K562 (cell line): ENCODE data around the gene COL4A1. TPM values are rescaled to one million over a fixed set of nuclear protein-coding genes. Genes with fewer than 3 reads are reported as not detected.

Source experiments
- ATAC-seq: fragments of 200-7000 bp; cut with Tn5 transposase; 3 replicates; pipeline ENCODE4 v1.9.1; 2020; ENCODE audit warnings: moderate library complexity
- BruUV-seq: library from RNA; stranded (reverse); fragments of 400-500 nt; replicated peaks from 2 replicates; lab custom pipeline; 2021; lab: Mats Ljungman, UMichigan
- CTCF ChIA-PET: fragments of 300-600 bp; formaldehyde crosslinking; extraction: SDS; loops from one replicate; lab custom pipeline; 2021; ENCODE audit warnings: low intra/inter-chr PET ratio; lab: Yijun Ruan, JAX
- POLR2A ChIA-PET: fragments of 300-600, 350-650 bp; sonication (Branson Sonifier 250); formaldehyde crosslinking; extraction: SDS; loops from one replicate; lab custom pipeline; 2021; ENCODE audit warnings: antibody characterized with exemption, inconsistent platforms; lab: Yijun Ruan, JAX
- DNase-seq, 4 experiments: peaks; one replicate each; pipeline versions ENCODE4 v3.0.0 to v3.0.0-alpha.2; 2011 to 2018; ENCODE audit warnings: low spot score in 3 of 4, mixed read lengths in 3 of 4; ENCODE audit errors: extremely low read depth in 1 of 4
- FAIRE-seq: peaks from 2 replicates; lab custom pipeline; 2011; peaks lifted over from hg19 to GRCh38; lab: Jason Lieb, UNC
- H2AFZ ChIP-seq: 2 replicates; pipeline ENCODE4 v1.6.0; 2011; ENCODE audit warnings: low read depth, low read length, control low read depth, inconsistent platforms
- H3K27ac ChIP-seq: fragments of 200-600 bp; 3 replicates; pipeline ENCODE4 v1.8.0; 2011; ENCODE audit warnings: low read depth, mild to moderate bottlenecking, control low read depth, inconsistent platforms, low read length, moderate library complexity, mixed read lengths; ENCODE audit errors: extremely low read depth
- H3K27me3 ChIP-seq, 2 experiments: fragments of 300-600 bp in 1 of 2; 2 replicates in 1 of 2; 3 replicates in 1 of 2; pipeline versions ENCODE4 v1.6.0 to v1.8.0; 2011; ENCODE audit warnings: inconsistent platforms in 2 of 2, low read length in 2 of 2, mild to moderate bottlenecking in 1 of 2, mixed read lengths in 1 of 2, moderate library complexity in 1 of 2; ENCODE audit not compliant: control insufficient read depth in 2 of 2, insufficient read depth in 2 of 2
- H3K36me3 ChIP-seq: fragments of 300-600 bp; 3 replicates; pipeline ENCODE4 v1.8.0; 2011; ENCODE audit warnings: mild to moderate bottlenecking, low read length, inconsistent platforms; ENCODE audit not compliant: control insufficient read depth, insufficient read depth
- H3K4me1 ChIP-seq, 2 experiments: fragments of 200-600 bp in 1 of 2; replicated peaks in 1 of 2; 2 replicates in 1 of 2; 3 replicates in 1 of 2; pipeline versions ENCODE4 v1.5.1 to v1.8.0; 2011; ENCODE audit warnings: inconsistent platforms in 2 of 2, low read length in 2 of 2, mild to moderate bottlenecking in 1 of 2, mixed read lengths in 1 of 2, moderate library complexity in 1 of 2; ENCODE audit not compliant: control insufficient read depth in 2 of 2, insufficient read depth in 2 of 2
- H3K4me2 ChIP-seq: 2 replicates; pipeline ENCODE4 v1.6.1; 2011; ENCODE audit warnings: low read length, control low read depth, inconsistent platforms, mixed read lengths; ENCODE audit not compliant: insufficient read depth
- H3K4me3 ChIP-seq: fragments of 200-600 bp; sonication (generic), shearing (Covaris generic); 2 replicates; pipeline ENCODE4 v1.5.1; 2016; ENCODE audit warnings: control low read depth, inconsistent platforms
- H3K79me2 ChIP-seq: fragments of 200-600 bp; 3 replicates; pipeline ENCODE4 v1.8.0; 2011; ENCODE audit warnings: low read length, inconsistent platforms; ENCODE audit not compliant: control insufficient read depth, insufficient read depth
- H3K9ac ChIP-seq, 2 experiments: 2 replicates each; pipeline versions ENCODE4 v1.6.0 to v1.6.1; 2011; ENCODE audit warnings: low read depth in 2 of 2, low read length in 2 of 2, control low read depth in 1 of 2, inconsistent platforms in 1 of 2, mild to moderate bottlenecking in 1 of 2, mixed read lengths in 1 of 2; ENCODE audit not compliant: insufficient read depth in 1 of 2
- H3K9me1 ChIP-seq: one replicate; pipeline ENCODE4 v1.6.0; 2011; ENCODE audit warnings: inconsistent platforms, mild to moderate bottlenecking, low read length, moderate library complexity; ENCODE audit not compliant: control insufficient read depth, insufficient read depth
- H3K9me3 ChIP-seq: replicated peaks from 2 replicates; pipeline ENCODE4 v1.5.1; 2011; ENCODE audit warnings: low read depth, low read length, inconsistent platforms; ENCODE audit not compliant: control insufficient read depth, insufficient read depth
- H4K20me1 ChIP-seq: replicated peaks from 2 replicates; pipeline ENCODE4 v1.6.1; 2011; ENCODE audit warnings: low read length, inconsistent platforms, mixed read lengths; ENCODE audit not compliant: control insufficient read depth, insufficient read depth
- CTCF ChIP-seq, 3 experiments: IDR thresholded peaks in 2 of 3; conservative IDR thresholded peaks in 1 of 3; 2 replicates each; pipeline ENCODE4 v1.5.1; 2011 to 2012; ENCODE audit warnings: low read length in 3 of 3, mild to moderate bottlenecking in 3 of 3, control low read depth in 2 of 3, improper control_type of control experiment in 1 of 3, inconsistent platforms in 1 of 3, low read depth in 1 of 3, mixed read lengths in 1 of 3, moderate library complexity in 1 of 3; ENCODE audit not compliant: insufficient read depth in 2 of 3
- RAD21 ChIP-seq, 2 experiments: fragments of 250-450 bp in 1 of 2; fragments of 450-650 bp in 1 of 2; sonication (Bioruptor Pico) in 1 of 2; formaldehyde crosslinking in 1 of 2; IDR thresholded peaks in 1 of 2; conservative IDR thresholded peaks in 1 of 2; 2 replicates each; pipeline versions ENCODE4 v1.4.0 to v1.8.0; 2020 to 2022; ENCODE audit warnings: mild to moderate bottlenecking in 2 of 2, moderate library complexity in 1 of 2
- STAG1 ChIP-seq: sonication (generic); formaldehyde crosslinking; IDR thresholded peaks from 2 replicates; pipeline ENCODE4 v1.5.0; 2020; ENCODE audit warnings: missing genetic modification reagents, borderline replicate concordance
- TSC22D4 ChIP-seq: fragments of 450-650 bp; IDR thresholded peaks from 2 replicates; pipeline ENCODE4 v1.6.1; 2016; ENCODE audit warnings: missing genetic modification characterization, missing biosample characterization, control low read depth
- ZKSCAN1 ChIP-seq: fragments of 150-350 bp; IDR thresholded peaks from 2 replicates; pipeline ENCODE4 v1.6.1; 2016; ENCODE audit warnings: low read depth, low read length
- WGBS: fragments of 100-300 bp; shearing (Covaris generic); methylation state at CpG from one replicate; pipeline ENCODE4 v1.1.6; 2016; ENCODE audit warnings: low coverage, mixed read lengths; ENCODE audit not compliant: insufficient coverage; ENCODE audit errors: missing lambda C conversion rate; 5-methylcytosine and 5-hydroxymethylcytosine counted together
- in situ Hi-C: fragments of 300-500 bp; cut with MboI; formaldehyde crosslinking; loops from 4 replicates; pipeline ENCODE4 v1.15.0; 2018; ENCODE audit warnings: inconsistent platforms, mixed read lengths
- intact Hi-C: fragments of 100-400 bp; cut with micrococcal nuclease; formaldehyde crosslinking; loops from 2 replicates; pipeline ENCODE4 v1.14.2; 2022
- polyA plus RNA-seq, 8 experiments: library from polyadenylated mRNA; depleted of rRNA in 4 of 8; stranded (reverse) in 5 of 8; unstranded in 3 of 8; fragments of >200 nt; fragmentation: Nextera tagmentation in 2 of 8; fragmentation: Illumina TruSeq in 1 of 8; extraction: Ambion mirVana in 2 of 8; extraction: Trizol in 1 of 8; gene quantifications; 2 replicates each; pipeline versions ENCODE4 v1.2.1 to v1.2.3, GENCODE V29; 2011 to 2014; ENCODE audit warnings: inconsistent platforms in 1 of 8, missing spikeins in 1 of 8
- total RNA-seq, 7 experiments: library from RNA; depleted of rRNA in 6 of 7; stranded (reverse); fragments of >200 nt in 6 of 7; fragmentation: Illumina TruSeq in 2 of 7; extraction: Trizol in 2 of 7; gene quantifications; 2 replicates each; pipeline versions ENCODE4 v1.2.1 to v1.2.3, GENCODE V29; 2011 to 2021; ENCODE audit warnings: low replicate concordance in 1 of 7

COL4A1 gene
- total and polyA plus RNA-seq, 9 of the 15 experiments (the other 6 are each of a cell fraction or from before 2014, with no cell fraction given) = 0.35 TPM; not detected in 8

- H3K27ac ChIP-seq = no peak overlapping the region
- WGBS = 9% methylated on average over 6 of the region's 6 CpGs
Measured at GRCh38 chr13:110108348-110109139, 198.4 kb downstream of the COL4A1 start.

More at GRCh38 chr13:110108348-110109139, 198.4 kb downstream of the COL4A1 start:
- H3K9me3 ChIP-seq = no peaks in the 10 kb centered on the region
- H3K36me3 ChIP-seq = no peaks in the 10 kb centered on the region
- no peak overlapping the region for H3K4me2 ChIP-seq
- POLR2A ChIA-PET = no interaction called here
- DNase-seq (peak in 1 of 4 experiments; percentile 11), ATAC-seq (peak; percentile 69), FAIRE-seq (no peak)
- no peaks in the 10 kb centered on the region for H3K9me1 ChIP-seq
- peaks cover 0 to 6% of the 10 kb centered on the region in 2 experiments; a peak in 1 of 5 replicates for H3K27me3 ChIP-seq
- BruUV-seq = no TSS peak
- in situ Hi-C loops (loop anchor here (25.0 kb wide), 1 partner anchor 1146 kb away; no protein-coding TSS in a partner anchor), intact Hi-C loops (no loop called here)
- CTCF ChIA-PET = no interaction called here
- TF ChIP-seq CTCF (IDR thresholded peaks at IDR 0.05 in 2 of 3, conservative IDR thresholded peaks at IDR 0.05 in 1 of 3; ENCODE audit: insufficient read depth in 2 of 3, low read depth in 1 of 3, low read length in 3 of 3) (peak; percentile 13 to 42 (median 39); a peak in 4 of 6 replicates), STAG1 (CRISPR knock-in tag) (peak; percentile 70; the same call in 1 of the 2 replicates), RAD21 (CRISPR knock-in tag; conservative IDR thresholded peaks at IDR 0.05 in 1 of 2, IDR thresholded peaks at IDR 0.05 in 1 of 2) (peak; percentile 33 to 42), ZKSCAN1 (no peak), TSC22D4 (0 out of 2 replicates have a peak, but pooled peaks have one; percentile 45)
- no peak overlapping the region for H3K9ac ChIP-seq
- no peaks in the 10 kb centered on the region for H3K79me2 ChIP-seq
- H3K4me3 ChIP-seq = no peak overlapping the region
- no peak overlapping the region for H2AFZ ChIP-seq
- no peaks in the 10 kb centered on the region for H4K20me1 ChIP-seq
- peaks cover 0 to 3% of the 10 kb centered on the region in 2 experiments; a peak in 1 of 5 replicates for H3K4me1 ChIP-seq
